ENCODE results near the gene CELF4. TPM values are rescaled to one million over a fixed set of nuclear protein-coding genes. Genes with fewer than 3 reads are reported as not detected.

CELF4 gene
- total RNA-seq, 4 donors from 2014 or later, result not detected

- H3K27ac ChIP-seq, result no peak overlapping the region
- no peak overlapping the region for H3K4me3 ChIP-seq
- H3K4me1 ChIP-seq, result no peaks in the 10 kb centered on the region
- DNase-seq (ENCODE audit: low spot score in 2 of 2), result no peak
- H3K9me3 ChIP-seq, result no peaks in the 10 kb centered on the region
- no peaks in the 10 kb centered on the region for H3K36me3 ChIP-seq
- H3K27me3 ChIP-seq, result no peaks in the 10 kb centered on the region
- TF ChIP-seq POLR2A (IDR thresholded peaks at IDR 0.05) (no peak), EP300 (IDR thresholded peaks at IDR 0.05) (no peak)
- TF ChIP-seq, protein P1, sequence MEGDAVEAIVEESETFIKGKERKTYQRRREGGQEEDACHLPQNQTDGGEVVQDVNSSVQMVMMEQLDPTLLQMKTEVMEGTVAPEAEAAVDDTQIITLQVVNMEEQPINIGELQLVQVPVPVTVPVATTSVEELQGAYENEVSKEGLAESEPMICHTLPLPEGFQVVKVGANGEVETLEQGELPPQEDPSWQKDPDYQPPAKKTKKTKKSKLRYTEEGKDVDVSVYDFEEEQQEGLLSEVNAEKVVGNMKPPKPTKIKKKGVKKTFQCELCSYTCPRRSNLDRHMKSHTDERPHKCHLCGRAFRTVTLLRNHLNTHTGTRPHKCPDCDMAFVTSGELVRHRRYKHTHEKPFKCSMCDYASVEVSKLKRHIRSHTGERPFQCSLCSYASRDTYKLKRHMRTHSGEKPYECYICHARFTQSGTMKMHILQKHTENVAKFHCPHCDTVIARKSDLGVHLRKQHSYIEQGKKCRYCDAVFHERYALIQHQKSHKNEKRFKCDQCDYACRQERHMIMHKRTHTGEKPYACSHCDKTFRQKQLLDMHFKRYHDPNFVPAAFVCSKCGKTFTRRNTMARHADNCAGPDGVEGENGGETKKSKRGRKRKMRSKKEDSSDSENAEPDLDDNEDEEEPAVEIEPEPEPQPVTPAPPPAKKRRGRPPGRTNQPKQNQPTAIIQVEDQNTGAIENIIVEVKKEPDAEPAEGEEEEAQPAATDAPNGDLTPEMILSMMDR (IDR thresholded peaks at IDR 0.05), result no peak
- WGBS, 2 donors, result 72 to 79% methylated on average over 10 of the region's 10 CpGs
These were observed 245.3 kb downstream of the CELF4 start for GRCh38 chr18:37320317-37320716.

DNA sequence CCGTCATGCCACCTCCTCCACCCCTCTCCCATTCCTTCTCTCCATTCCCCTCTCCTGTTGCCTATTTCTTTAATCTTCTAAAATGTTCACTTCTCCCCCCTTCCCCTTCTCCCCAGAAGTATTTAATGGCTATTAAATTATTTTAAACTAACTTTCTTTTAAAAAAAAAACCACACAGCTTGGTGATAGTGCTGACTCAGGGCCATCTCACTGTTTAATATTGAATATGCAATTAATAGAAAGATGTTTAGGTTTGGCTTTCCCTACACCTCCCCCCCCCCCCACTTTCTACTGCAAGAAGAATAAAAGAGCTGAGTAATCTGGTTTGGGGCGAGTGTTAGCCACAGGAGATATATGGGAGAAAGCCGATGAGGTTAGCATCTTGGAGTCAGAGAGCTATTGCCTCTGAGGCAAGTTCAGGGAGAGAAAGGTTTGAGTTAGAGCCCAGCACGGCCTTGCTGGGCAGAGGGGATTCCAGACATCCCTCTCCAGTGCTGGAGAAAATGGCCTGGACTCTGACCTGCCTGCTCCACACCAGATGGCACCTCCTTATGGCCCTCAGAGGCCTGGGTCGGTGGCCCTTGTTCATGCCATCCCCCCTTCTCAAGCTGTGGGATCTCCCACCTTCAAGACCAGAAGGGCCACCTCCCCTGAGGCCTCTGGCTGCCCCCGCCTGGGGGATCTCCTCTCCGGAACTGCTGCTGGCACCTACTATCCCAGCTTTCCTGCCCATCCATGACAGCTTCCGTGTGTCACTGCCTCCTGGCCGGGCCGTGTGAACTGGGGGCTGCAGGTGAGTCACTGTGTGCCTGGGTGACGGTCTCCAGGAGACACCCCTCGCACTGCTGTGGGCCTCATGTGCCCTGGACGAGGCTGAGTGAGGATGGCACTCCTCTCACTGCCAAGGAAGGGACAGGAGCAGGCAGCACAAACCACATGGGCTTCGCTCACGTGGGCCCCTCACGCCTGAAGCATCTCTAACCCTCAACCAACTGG, 246.9 kb downstream of the CELF4 start:
- no peaks in the 10 kb centered on the region for H3K36me3 ChIP-seq
- H3K27me3 ChIP-seq, result no peaks in the 10 kb centered on the region
- H3K4me1 ChIP-seq, result no peaks in the 10 kb centered on the region
- TF ChIP-seq POLR2A (IDR thresholded peaks at IDR 0.05) (no peak), EP300 (IDR thresholded peaks at IDR 0.05) (no peak)
- TF ChIP-seq, protein P1 (IDR thresholded peaks at IDR 0.05), result no peak
- 83 to 85% methylated on average over 12 to 13 of the region's 16 CpGs for WGBS, 2 donors
- no peak for DNase-seq (ENCODE audit: low spot score in 2 of 2)
- H3K27ac ChIP-seq, result no peak overlapping the region
- H3K9me3 ChIP-seq, result no peaks in the 10 kb centered on the region
- no peak overlapping the region for H3K4me3 ChIP-seq

DNA sequence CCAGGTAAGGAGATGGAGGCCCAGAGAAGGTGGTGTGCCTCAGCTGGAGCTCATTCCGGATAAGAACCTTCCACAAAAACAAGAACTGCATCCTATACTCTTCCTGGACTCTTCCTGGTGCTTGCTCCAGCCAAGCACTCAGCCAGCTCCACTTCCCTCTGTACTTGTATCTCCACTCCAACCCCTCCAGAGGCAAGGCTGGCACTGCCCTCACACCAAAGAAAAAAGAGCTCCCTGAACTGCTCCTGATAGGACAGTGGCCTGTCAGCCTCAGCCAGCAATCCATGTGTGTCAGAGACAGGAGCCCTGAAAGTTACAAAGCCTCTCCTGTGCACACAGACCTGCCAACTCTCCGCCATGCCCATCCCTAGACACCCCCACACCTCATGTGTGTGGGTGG, 248.1 kb downstream of the CELF4 start:
- TF ChIP-seq EP300 (IDR thresholded peaks at IDR 0.05) (no peak), POLR2A (IDR thresholded peaks at IDR 0.05) (no peak)
- TF ChIP-seq, protein P1 (IDR thresholded peaks at IDR 0.05), result no peak
- DNase-seq (ENCODE audit: low spot score in 2 of 2), result no peak
- Histone ChIP-seq H3K27me3 (no peaks in the 10 kb centered on the region), H3K27ac (no peak overlapping the region), H3K4me3 (no peak overlapping the region), H3K9me3 (no peaks in the 10 kb centered on the region), H3K4me1 (no peaks in the 10 kb centered on the region), H3K36me3 (no peaks in the 10 kb centered on the region)
- WGBS, 2 donors, result 83 to 88% methylated on average over 2 of the region's 2 CpGs

GRCh38 chr18:37316468-37316867, 249.1 kb downstream of the CELF4 start:
- H3K9me3 ChIP-seq, result no peaks in the 10 kb centered on the region
- WGBS, 2 donors, result 68 to 90% methylated on average over 1 of the region's 1 CpG
- no peak for TF ChIP-seq EP300 (IDR thresholded peaks at IDR 0.05)

DNA sequence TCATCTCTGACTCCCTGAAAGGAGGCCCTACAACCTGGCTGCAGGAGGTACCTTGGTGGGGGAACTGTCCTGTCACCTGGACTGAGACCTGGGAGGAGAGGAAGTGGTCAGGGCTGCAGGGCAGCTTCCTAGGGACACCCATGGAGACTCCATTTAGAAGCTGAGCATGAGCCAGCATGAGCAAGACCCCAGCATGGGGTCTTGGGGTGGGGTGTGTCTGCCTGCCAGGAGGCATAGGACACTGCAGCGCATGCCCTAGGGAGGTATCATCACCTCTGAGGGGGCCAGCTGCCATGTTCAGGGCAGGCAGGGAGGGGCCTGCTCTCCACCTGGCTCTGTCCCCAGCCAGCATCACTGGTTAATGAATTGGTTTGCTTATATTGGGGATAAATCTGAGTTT, 249.7 kb downstream of the CELF4 start:
- WGBS, 2 donors, result 100% methylated on average over 1 of the region's 1 CpG; no CpG with 5 or more reads in 1 of the 2 donors
- Histone ChIP-seq H3K27ac (no peak overlapping the region), H3K4me3 (no peak overlapping the region), H3K4me1 (no peaks in the 10 kb centered on the region), H3K27me3 (no peaks in the 10 kb centered on the region), H3K36me3 (no peaks in the 10 kb centered on the region), H3K9me3 (no peaks in the 10 kb centered on the region)
- TF ChIP-seq EP300 (IDR thresholded peaks at IDR 0.05) (no peak), POLR2A (IDR thresholded peaks at IDR 0.05) (no peak)
- TF ChIP-seq, protein P1 (IDR thresholded peaks at IDR 0.05), result no peak
- DNase-seq (ENCODE audit: low spot score in 2 of 2), result no peak

More at GRCh38 chr18:37316468-37316867, 249.1 kb downstream of the CELF4 start:
- no peaks in the 10 kb centered on the region for H3K36me3 ChIP-seq
- no peak for DNase-seq (ENCODE audit: low spot score in 2 of 2)
- no peak overlapping the region for H3K4me3 ChIP-seq
- H3K4me1 ChIP-seq, result no peaks in the 10 kb centered on the region
- no peak overlapping the region for H3K27ac ChIP-seq
- H3K27me3 ChIP-seq, result no peaks in the 10 kb centered on the region
